AG09309 (cell line): ENCODE results near the gene GLIS2.

Source experiments
- DNase-seq: peaks from one replicate; pipeline ENCODE4 v3.0.0-alpha.2; 2010; ENCODE audit warnings: low read depth
- H3K4me3 ChIP-seq: 2 replicates; pipeline ENCODE4 v1.5.1; 2011; ENCODE audit warnings: mild to moderate bottlenecking, low read depth, low read length, moderate library complexity; ENCODE audit not compliant: control insufficient read depth
- TF ChIP-seq, protein P1 (sequence below): IDR thresholded peaks from 2 replicates; pipeline ENCODE4 v1.5.1; 2011; ENCODE audit warnings: mild to moderate bottlenecking, low read depth, low read length, inconsistent platforms; ENCODE audit not compliant: insufficient read depth, control insufficient read depth; ENCODE audit errors: missing control alignments

GLIS2 gene

DNA sequence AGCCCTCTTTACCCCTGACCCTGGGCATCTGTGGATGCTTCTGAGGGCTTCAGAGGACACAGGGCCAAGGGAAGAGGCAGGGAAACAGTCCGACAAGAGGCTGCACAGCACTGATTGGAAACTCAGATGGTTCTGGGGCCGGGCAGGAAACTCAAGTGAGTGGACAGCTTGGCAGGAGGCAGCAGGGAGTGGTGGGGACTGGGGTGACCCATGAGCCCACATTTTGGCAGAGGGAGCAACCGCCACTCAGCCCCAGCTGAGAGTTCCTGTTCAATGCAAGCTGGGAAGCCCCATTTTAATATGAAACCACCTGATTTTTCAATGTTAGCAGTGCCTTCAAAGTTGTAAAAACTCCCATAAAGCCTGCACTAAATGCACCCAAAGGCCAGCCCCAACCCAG, 54.3 kb downstream of the GLIS2 start:
- DNase-seq, result no peak
- TF ChIP-seq, protein P1, sequence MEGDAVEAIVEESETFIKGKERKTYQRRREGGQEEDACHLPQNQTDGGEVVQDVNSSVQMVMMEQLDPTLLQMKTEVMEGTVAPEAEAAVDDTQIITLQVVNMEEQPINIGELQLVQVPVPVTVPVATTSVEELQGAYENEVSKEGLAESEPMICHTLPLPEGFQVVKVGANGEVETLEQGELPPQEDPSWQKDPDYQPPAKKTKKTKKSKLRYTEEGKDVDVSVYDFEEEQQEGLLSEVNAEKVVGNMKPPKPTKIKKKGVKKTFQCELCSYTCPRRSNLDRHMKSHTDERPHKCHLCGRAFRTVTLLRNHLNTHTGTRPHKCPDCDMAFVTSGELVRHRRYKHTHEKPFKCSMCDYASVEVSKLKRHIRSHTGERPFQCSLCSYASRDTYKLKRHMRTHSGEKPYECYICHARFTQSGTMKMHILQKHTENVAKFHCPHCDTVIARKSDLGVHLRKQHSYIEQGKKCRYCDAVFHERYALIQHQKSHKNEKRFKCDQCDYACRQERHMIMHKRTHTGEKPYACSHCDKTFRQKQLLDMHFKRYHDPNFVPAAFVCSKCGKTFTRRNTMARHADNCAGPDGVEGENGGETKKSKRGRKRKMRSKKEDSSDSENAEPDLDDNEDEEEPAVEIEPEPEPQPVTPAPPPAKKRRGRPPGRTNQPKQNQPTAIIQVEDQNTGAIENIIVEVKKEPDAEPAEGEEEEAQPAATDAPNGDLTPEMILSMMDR, result no peak
- no peak overlapping the region for H3K4me3 ChIP-seq

DNA sequence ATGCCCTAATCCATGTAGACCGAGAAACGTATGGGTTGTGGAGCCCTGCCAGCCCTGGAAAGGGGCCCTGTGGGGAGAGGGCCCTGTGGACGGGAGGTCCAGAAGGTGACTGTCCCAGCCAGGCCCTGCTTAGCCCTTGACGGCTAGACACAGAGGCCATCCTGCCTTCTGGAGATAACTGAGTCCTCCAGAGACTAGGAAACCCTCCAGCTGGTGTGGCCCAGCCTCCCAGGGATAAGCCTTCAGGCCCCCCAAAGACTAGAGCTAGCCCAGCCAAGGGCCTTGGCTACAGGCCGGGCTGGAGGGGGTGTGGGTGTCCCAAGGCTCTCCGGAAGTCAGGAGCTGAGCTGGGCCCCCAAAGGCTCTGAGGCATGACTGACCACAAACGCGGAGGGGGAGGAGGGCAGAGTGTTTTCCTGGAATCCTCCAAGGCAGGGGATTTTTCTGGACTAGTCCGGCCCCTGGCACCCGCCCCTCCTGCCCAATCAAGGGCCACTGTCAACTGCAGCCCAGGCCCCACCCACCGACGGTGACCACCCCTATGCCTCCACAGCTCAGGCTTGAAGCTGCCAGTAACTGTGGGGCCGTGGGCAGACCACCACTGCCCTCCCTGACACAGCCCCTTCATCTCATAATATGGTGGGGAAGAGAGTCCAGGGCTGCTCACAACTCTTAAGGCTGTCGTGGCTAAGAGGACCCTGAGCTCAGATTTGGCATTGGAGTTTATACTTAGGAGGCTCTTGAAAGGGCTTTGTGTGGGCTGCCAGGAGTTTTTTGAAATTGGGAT, 54.9 kb downstream of the GLIS2 start:
- TF ChIP-seq, protein P1, result no peak
- DNase-seq, result peak; percentile 86
- peak overlapping the region; percentile 3; the same call in 1 of the 2 replicates for H3K4me3 ChIP-seq

GRCh38 chr16:4371357-4372000, 55.6 kb downstream of the GLIS2 start, which contains the start of gene VASN:
VASN (plus strand) TSS chr16:4371848; CDS start chr16:4380878, 9,030 bp downstream.
- H3K4me3 ChIP-seq, result peak within 1 kb of the TSS; percentile 99
- no peak for DNase-seq
- TF ChIP-seq, protein P1, result no peak

GRCh38 chr16:4372001-4372577, 56.2 kb downstream of the GLIS2 start:
- TF ChIP-seq, protein P1, result no peak
- peak overlapping the region; percentile 99 for H3K4me3 ChIP-seq
- no peak for DNase-seq

- TF ChIP-seq, protein P1, result no peak
- peak overlapping the region; percentile 99 for H3K4me3 ChIP-seq
- no peak for DNase-seq
These were observed 56.9 kb downstream of the GLIS2 start for GRCh38 chr16:4372578-4373355.

- H3K4me3 ChIP-seq, result peak overlapping the region; percentile 99
- TF ChIP-seq, protein P1, result no peak
- DNase-seq, result no peak
These were observed 57.6 kb downstream of the GLIS2 start for GRCh38 chr16:4373356-4373908.
